GM10248 (cell line): ENCODE measurements around the gene LMNB1.
"Not testable (repeated sequence)": the region's sequence is repeated elsewhere in the genome, so short reads cannot be mapped to it uniquely, and the experiment has no call there.

Source experiments
- CTCF ChIA-PET: fragments of 300-600 bp; sonication (Branson Sonifier 250); formaldehyde crosslinking; extraction: SDS; loops from one replicate; lab custom pipeline; 2021; ENCODE audit warnings: antibody characterized with exemption; lab: Yijun Ruan, JAX
- POLR2A ChIA-PET: fragments of 350-650 bp; sonication (Branson Sonifier 250); formaldehyde crosslinking; extraction: SDS; loops from one replicate; lab custom pipeline; 2020; ENCODE audit warnings: antibody characterized with exemption; lab: Yijun Ruan, JAX
- DNase-seq: peaks from one replicate; pipeline ENCODE4 v3.0.0; 2012; ENCODE audit errors: extremely low spot score
- CTCF ChIP-seq: IDR thresholded peaks from 2 replicates; pipeline ENCODE4 v1.5.1; 2012; ENCODE audit warnings: mild to moderate bottlenecking, low read depth; ENCODE audit errors: extremely low read depth, missing control alignments, control extremely low read depth

Gene LMNB1

GRCh38 chr5:126757713-126758357 lies 19.1 kb upstream of the LMNB1 start:
- no peak for TF ChIP-seq CTCF
- no peak for DNase-seq
- POLR2A ChIA-PET, result interaction anchor here (1.0 kb wide), 1 partner anchor 19 kb away, joined by 17 read pairs; the partner anchor contains the start of gene LMNB1
- CTCF ChIA-PET, result interaction anchor here (1.0 to 4.5 kb wide), 3 partner anchors 13 to 49 kb away, joined by 3 to 49 read pairs (median 3); partner anchors contain the start of gene LMNB1

GRCh38 chr5:126763371-126763770 lies 13.6 kb upstream of the LMNB1 start:
- no peak for TF ChIP-seq CTCF
- ChIA-PET POLR2A (no interaction called here), CTCF (interaction anchor here (1.2 to 1.4 kb wide), 2 partner anchors 12 to 15 kb away, joined by 3 to 4 read pairs; no protein-coding TSS in a partner anchor)
- DNase-seq, result no peak

- ChIA-PET CTCF (interaction anchor here (0.7 to 1.7 kb wide), 3 partner anchors 8 to 11 kb away, joined by 3 to 7 read pairs (median 6); no protein-coding TSS in a partner anchor), POLR2A (no interaction called here)
- TF ChIP-seq CTCF, result no peak
- DNase-seq, result no peak
These were observed 7.2 kb upstream of the LMNB1 start for GRCh38 chr5:126769703-126770102.

GRCh38 chr5:126773536-126773935 lies 3.4 kb upstream of the LMNB1 start:
- CTCF ChIA-PET, result interaction anchor here (0.7 to 10.2 kb wide), 4 partner anchors 8 to 203 kb away, joined by 3 to 319 read pairs (median 5); no protein-coding TSS in a partner anchor
- POLR2A ChIA-PET, result interaction anchor here (0.6 kb wide), 1 partner anchor 18 kb away, joined by 5 read pairs; no protein-coding TSS in a partner anchor

GRCh38 chr5:126774595-126774994 lies 2.3 kb upstream of the LMNB1 start:
- CTCF ChIA-PET, result interaction anchor here (1.1 to 10.2 kb wide), 8 partner anchors 10 to 95 kb away, joined by 3 to 319 read pairs (median 4); no protein-coding TSS in a partner anchor
- POLR2A ChIA-PET, result not testable (repeated sequence)

More at GRCh38 chr5:126773536-126773935, 3.4 kb upstream of the LMNB1 start:
- DNase-seq, result not testable (repeated sequence)

GRCh38 chr5:126777257-126777974 lies 480 bp downstream of the LMNB1 start:
- peak; percentile 7 for TF ChIP-seq CTCF
- ChIA-PET CTCF (interaction anchor here (0.9 to 10.2 kb wide), 21 partner anchors 8 to 187 kb away, joined by 3 to 319 read pairs (median 6); partner anchors contain the start of gene PHAX), POLR2A (interaction anchor here (0.6 to 2.4 kb wide), 10 partner anchors 9 to 1826 kb away, joined by 3 to 17 read pairs (median 4); partner anchors contain the start of gene MARCHF3)
- DNase-seq, result no peak

More at GRCh38 chr5:126774595-126774994, 2.3 kb upstream of the LMNB1 start:
- not testable (repeated sequence) for DNase-seq

- POLR2A ChIA-PET, result interaction anchor here (0.5 to 2.4 kb wide), 17 partner anchors 11 to 1827 kb away, joined by 3 to 11 read pairs (median 4); partner anchors contain the start of gene MARCHF3
- CTCF ChIA-PET, result interaction anchor here (0.6 to 10.2 kb wide), 24 partner anchors 8 to 187 kb away, joined by 3 to 319 read pairs (median 4); partner anchors contain the start of gene PHAX
- no peak for TF ChIP-seq CTCF
- DNase-seq, result peak; percentile 86
These were observed 1.2 kb downstream of the LMNB1 start for GRCh38 chr5:126777975-126778674.
